SK-N-SH (cell line): Measurements from ENCODE around the gene SLC35C1. TPM values are rescaled to one million over a fixed set of nuclear protein-coding genes. Genes with fewer than 3 reads are reported as not detected.

ENCODE experiments used
- CTCF ChIA-PET: fragments of 300-600, 350-600 bp; formaldehyde crosslinking; extraction: SDS; loops from one replicate; lab custom pipeline; 2021; lab: Yijun Ruan, JAX
- POLR2A ChIA-PET: fragments of 350-600 bp; sonication (Branson Sonifier 250); formaldehyde crosslinking; extraction: SDS; loops from one replicate; lab custom pipeline; 2020; ENCODE audit warnings: antibody characterized with exemption, inconsistent platforms; lab: Yijun Ruan, JAX
- DNase-seq: peaks from one replicate; pipeline ENCODE4 v3.0.0; 2012
- H2AFZ ChIP-seq: fragments of 200-600 bp; sonication (generic); 2 replicates; pipeline ENCODE4 v1.8.1; 2016; ENCODE audit warnings: antibody characterized with exemption, mild to moderate bottlenecking, low read depth
- H3F3A ChIP-seq: fragments of 200-600 bp; sonication (generic); replicated peaks from 2 replicates; pipeline ENCODE3; 2016; ENCODE audit warnings: antibody characterized with exemption, mild to moderate bottlenecking; ENCODE audit not compliant: insufficient read depth
- H3K27ac ChIP-seq, 2 experiments: fragments of 200-500 bp in 1 of 2; fragments of 200-600 bp in 1 of 2; sonication (Bioruptor generic) in 1 of 2; sonication (generic), shearing (Covaris generic) in 1 of 2; 2 replicates each; pipeline versions ENCODE4 v1.5.1 to v1.6.1; 2014 to 2016; ENCODE audit warnings: low read depth in 2 of 2, inconsistent platforms in 1 of 2, low read length in 1 of 2, mild to moderate bottlenecking in 1 of 2, mixed read lengths in 1 of 2
- H3K27me3 ChIP-seq: fragments of 200-600 bp; sonication (generic), shearing (Covaris generic); 2 replicates; pipeline ENCODE4 v1.6.1; 2016; ENCODE audit warnings: mixed run types; ENCODE audit not compliant: insufficient read depth
- H3K36me3 ChIP-seq, 2 experiments: fragments of 200-500 bp in 1 of 2; fragments of 200-600 bp in 1 of 2; sonication (Bioruptor generic) in 1 of 2; sonication (generic) in 1 of 2; replicated peaks in 1 of 2; 2 replicates each; pipeline versions ENCODE3 to v1.5.1; 2014 to 2016; ENCODE audit warnings: low read length in 1 of 2, mild to moderate bottlenecking in 1 of 2; ENCODE audit not compliant: insufficient read depth in 2 of 2, control insufficient read depth in 1 of 2
- H3K4me1 ChIP-seq, 2 experiments: fragments of 200-500 bp in 1 of 2; fragments of 200-600 bp in 1 of 2; sonication (Bioruptor generic) in 1 of 2; sonication (generic), shearing (Covaris generic) in 1 of 2; 2 replicates each; pipeline versions ENCODE4 v1.5.1 to v1.6.1; 2014 to 2016; ENCODE audit warnings: low read depth in 1 of 2, low read length in 1 of 2, mixed run types in 1 of 2; ENCODE audit not compliant: insufficient read depth in 2 of 2, control insufficient read depth in 1 of 2
- H3K4me2 ChIP-seq: fragments of 200-600 bp; sonication (generic), shearing (Covaris generic); 2 replicates; pipeline ENCODE4 v1.6.1; 2017; ENCODE audit warnings: mixed run types
- H3K4me3 ChIP-seq, 2 experiments: fragments of 200-500 bp in 1 of 2; fragments of 200-600 bp in 1 of 2; sonication (Bioruptor generic) in 1 of 2; sonication (generic), shearing (Covaris generic) in 1 of 2; 2 replicates each; pipeline versions ENCODE4 v1.5.1 to v1.8.1; 2014 to 2016; ENCODE audit warnings: low read depth in 2 of 2, inconsistent platforms in 1 of 2, low read length in 1 of 2, mild to moderate bottlenecking in 1 of 2, mixed read lengths in 1 of 2, moderate library complexity in 1 of 2
- H3K79me2 ChIP-seq: fragments of 200-600 bp; sonication (generic); 2 replicates; pipeline ENCODE4 v1.8.1; 2017; ENCODE audit warnings: mild to moderate bottlenecking; ENCODE audit not compliant: insufficient read depth
- H3K9ac ChIP-seq: fragments of 200-600 bp; sonication (generic); 2 replicates; pipeline ENCODE4 v1.6.1; 2017; ENCODE audit warnings: mixed run types
- H3K9me2 ChIP-seq: fragments of 200-600 bp; sonication (generic); 2 replicates; pipeline ENCODE4 v1.6.1; 2017; ENCODE audit warnings: mixed run types
- H3K9me3 ChIP-seq: fragments of 200-600 bp; sonication (generic); 2 replicates; pipeline ENCODE4 v1.6.1; 2017; ENCODE audit warnings: mixed run types, mild to moderate bottlenecking, moderate library complexity
- H4K20me1 ChIP-seq: fragments of 200-600 bp; sonication (generic); 2 replicates; pipeline ENCODE4 v1.6.1; 2017; ENCODE audit warnings: mild to moderate bottlenecking, mixed run types; ENCODE audit not compliant: insufficient read depth
- JUND ChIP-seq: IDR thresholded peaks from 2 replicates; pipeline ENCODE4 v1.4.0; 2012
- MXI1 ChIP-seq: IDR thresholded peaks from 2 replicates; pipeline ENCODE4 v1.6.1; 2012; ENCODE audit warnings: mild to moderate bottlenecking, low read depth, low read length, improper control_type of control experiment
- NFIC ChIP-seq: IDR thresholded peaks from 2 replicates; pipeline ENCODE4 v1.4.0; 2012; ENCODE audit warnings: borderline replicate concordance
- NRF1 ChIP-seq: IDR thresholded peaks from 2 replicates; pipeline ENCODE4 v1.6.1; 2012; ENCODE audit warnings: low read depth, mild to moderate bottlenecking, low read length
- WGBS: methylation state at CpG from one replicate; pipeline ENCODE4 v1.1.6; 2017; ENCODE audit warnings: low lambda C conversion rate; 5-methylcytosine and 5-hydroxymethylcytosine counted together
- polyA plus RNA-seq, 3 experiments: library from polyadenylated mRNA; depleted of rRNA; stranded (reverse); fragments of >200 nt; gene quantifications; 2 replicates each; pipeline ENCODE4 v1.2.3, GENCODE V29; 2012
- TF ChIP-seq, protein P1 (sequence below): fragments of 150-350 bp; IDR thresholded peaks from 2 replicates; pipeline ENCODE4 v1.6.1; 2016; ENCODE audit warnings: mild to moderate bottlenecking, low read depth, low read length
- TF ChIP-seq, protein P2 (sequence below): fragments of 200-600 bp; sonication (generic); IDR thresholded peaks from 2 replicates; pipeline ENCODE4 v1.6.1; 2017; ENCODE audit warnings: antibody characterized with exemption, mild to moderate bottlenecking, moderate library complexity
- TF ChIP-seq, protein P3 (sequence below): IDR thresholded peaks from 2 replicates; pipeline ENCODE4 v1.4.0; 2012; ENCODE audit warnings: low read depth, borderline replicate concordance

SLC35C1 gene
- polyA plus RNA-seq, 1 of the 3 experiments (the other 2 are of a cell fraction), result 6.2 TPM

- no peak overlapping the region for H3K9ac ChIP-seq
- no peak for DNase-seq
- WGBS, result 67% methylated on average over 2 of the region's 2 CpGs
- H3K9me3 ChIP-seq, result no peaks in the 10 kb centered on the region
- H3K9me2 ChIP-seq, result no peaks in the 10 kb centered on the region
- POLR2A ChIA-PET, result no interaction called here
- H2AFZ ChIP-seq, result no peak overlapping the region
- TF ChIP-seq MXI1 (no peak), NFIC (no peak), JUND (no peak)
- TF ChIP-seq, protein P1, sequence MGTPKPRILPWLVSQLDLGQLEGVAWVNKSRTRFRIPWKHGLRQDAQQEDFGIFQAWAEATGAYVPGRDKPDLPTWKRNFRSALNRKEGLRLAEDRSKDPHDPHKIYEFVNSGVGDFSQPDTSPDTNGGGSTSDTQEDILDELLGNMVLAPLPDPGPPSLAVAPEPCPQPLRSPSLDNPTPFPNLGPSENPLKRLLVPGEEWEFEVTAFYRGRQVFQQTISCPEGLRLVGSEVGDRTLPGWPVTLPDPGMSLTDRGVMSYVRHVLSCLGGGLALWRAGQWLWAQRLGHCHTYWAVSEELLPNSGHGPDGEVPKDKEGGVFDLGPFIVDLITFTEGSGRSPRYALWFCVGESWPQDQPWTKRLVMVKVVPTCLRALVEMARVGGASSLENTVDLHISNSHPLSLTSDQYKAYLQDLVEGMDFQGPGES, result no peak
- TF ChIP-seq, protein P2, sequence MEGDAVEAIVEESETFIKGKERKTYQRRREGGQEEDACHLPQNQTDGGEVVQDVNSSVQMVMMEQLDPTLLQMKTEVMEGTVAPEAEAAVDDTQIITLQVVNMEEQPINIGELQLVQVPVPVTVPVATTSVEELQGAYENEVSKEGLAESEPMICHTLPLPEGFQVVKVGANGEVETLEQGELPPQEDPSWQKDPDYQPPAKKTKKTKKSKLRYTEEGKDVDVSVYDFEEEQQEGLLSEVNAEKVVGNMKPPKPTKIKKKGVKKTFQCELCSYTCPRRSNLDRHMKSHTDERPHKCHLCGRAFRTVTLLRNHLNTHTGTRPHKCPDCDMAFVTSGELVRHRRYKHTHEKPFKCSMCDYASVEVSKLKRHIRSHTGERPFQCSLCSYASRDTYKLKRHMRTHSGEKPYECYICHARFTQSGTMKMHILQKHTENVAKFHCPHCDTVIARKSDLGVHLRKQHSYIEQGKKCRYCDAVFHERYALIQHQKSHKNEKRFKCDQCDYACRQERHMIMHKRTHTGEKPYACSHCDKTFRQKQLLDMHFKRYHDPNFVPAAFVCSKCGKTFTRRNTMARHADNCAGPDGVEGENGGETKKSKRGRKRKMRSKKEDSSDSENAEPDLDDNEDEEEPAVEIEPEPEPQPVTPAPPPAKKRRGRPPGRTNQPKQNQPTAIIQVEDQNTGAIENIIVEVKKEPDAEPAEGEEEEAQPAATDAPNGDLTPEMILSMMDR, result no peak
- CTCF ChIA-PET, result interaction anchor here (1.2 to 3.1 kb wide), 3 partner anchors 29 to 429 kb away, joined by 3 to 12 read pairs (median 4); no protein-coding TSS in a partner anchor
- no peak overlapping the region for H3K27ac ChIP-seq
- no peak overlapping the region for H3K4me3 ChIP-seq
- H3K4me1 ChIP-seq, result no peaks in the 10 kb centered on the region
- H3K36me3 ChIP-seq, result no peaks in the 10 kb centered on the region
- H3K4me2 ChIP-seq, result no peak overlapping the region
- no peaks in the 10 kb centered on the region for H4K20me1 ChIP-seq
- peaks cover under 1% of the 10 kb centered on the region; the same call in 1 of the 2 replicates for H3K79me2 ChIP-seq
- H3K27me3 ChIP-seq, result no peaks in the 10 kb centered on the region
- peaks cover 3% of the 10 kb centered on the region for H3F3A ChIP-seq
Observed at GRCh38 chr11:45800261-45800660, 4.7 kb upstream of the SLC35C1 start.

DNA sequence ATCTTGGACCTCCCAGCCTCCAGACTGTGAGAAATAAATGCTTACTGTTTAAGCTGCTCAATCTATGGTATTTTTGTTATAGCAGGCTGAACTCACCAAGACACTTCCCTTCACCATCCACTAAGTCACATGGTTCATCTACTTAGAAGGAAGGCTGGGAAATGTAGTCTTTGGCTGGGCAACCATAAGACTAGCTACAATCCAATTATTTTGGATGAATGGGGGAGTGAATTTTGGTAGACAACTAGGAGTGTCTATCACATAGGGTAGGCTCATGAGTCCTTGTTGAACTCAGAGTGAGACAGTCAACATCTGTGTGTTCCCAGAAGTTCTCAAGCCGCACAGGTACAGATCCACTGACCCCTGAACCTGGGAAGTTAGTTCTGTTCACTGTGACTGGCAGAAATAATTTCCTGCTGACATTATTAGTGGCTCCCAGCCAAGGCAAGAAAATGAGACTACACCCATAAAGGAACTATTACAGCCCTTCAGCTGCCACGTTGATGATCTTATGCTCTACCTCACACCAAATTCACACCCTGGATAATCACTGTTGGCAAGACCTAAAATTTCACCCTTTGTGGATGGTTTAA lies 3.1 kb upstream of the SLC35C1 start:
- ChIA-PET CTCF (interaction anchor here (3.5 kb wide), 1 partner anchor 30 kb away, joined by 18 read pairs; no protein-coding TSS in a partner anchor), POLR2A (no interaction called here)
- Histone ChIP-seq H3F3A (peaks cover 3% of the 10 kb centered on the region), H3K79me2 (peaks cover 16% of the 10 kb centered on the region), H4K20me1 (peaks cover 7% of the 10 kb centered on the region; the same call in 1 of the 2 replicates), H3K4me2 (no peak overlapping the region), H3K4me1 (peaks cover 2 to 13% of the 10 kb centered on the region in 2 experiments; a peak in 2 of 4 replicates), H3K4me3 (no peak overlapping the region), H3K9me3 (no peaks in the 10 kb centered on the region), H3K27me3 (no peaks in the 10 kb centered on the region), H3K9ac (no peak overlapping the region), H3K36me3 (peaks cover 0 to 3% of the 10 kb centered on the region in 2 experiments), H3K9me2 (no peaks in the 10 kb centered on the region), H3K27ac (no peak overlapping the region), H2AFZ (no peak overlapping the region)
- TF ChIP-seq, protein P3, sequence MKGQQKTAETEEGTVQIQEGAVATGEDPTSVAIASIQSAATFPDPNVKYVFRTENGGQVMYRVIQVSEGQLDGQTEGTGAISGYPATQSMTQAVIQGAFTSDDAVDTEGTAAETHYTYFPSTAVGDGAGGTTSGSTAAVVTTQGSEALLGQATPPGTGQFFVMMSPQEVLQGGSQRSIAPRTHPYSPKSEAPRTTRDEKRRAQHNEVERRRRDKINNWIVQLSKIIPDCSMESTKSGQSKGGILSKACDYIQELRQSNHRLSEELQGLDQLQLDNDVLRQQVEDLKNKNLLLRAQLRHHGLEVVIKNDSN, result peak; percentile 71; the same call in 1 of the 2 replicates
- TF ChIP-seq NRF1, result no peak
- 82% methylated on average over 2 of the region's 2 CpGs for WGBS
- no peak for DNase-seq
